GM19240 (cell line): ENCODE data around the gene ARMC8.

Experiments used
- DNase-seq: peaks from one replicate; pipeline ENCODE4 v3.0.0; 2011; ENCODE audit warnings: low spot score; ENCODE audit not compliant: insufficient read length

ARMC8 gene

GRCh38 chr3:138307899-138308298 lies 120.8 kb downstream of the ARMC8 start:
- DNase-seq, result no peak

GRCh38 chr3:138308783-138309182 lies 121.7 kb downstream of the ARMC8 start:
- DNase-seq, result no peak

DNA sequence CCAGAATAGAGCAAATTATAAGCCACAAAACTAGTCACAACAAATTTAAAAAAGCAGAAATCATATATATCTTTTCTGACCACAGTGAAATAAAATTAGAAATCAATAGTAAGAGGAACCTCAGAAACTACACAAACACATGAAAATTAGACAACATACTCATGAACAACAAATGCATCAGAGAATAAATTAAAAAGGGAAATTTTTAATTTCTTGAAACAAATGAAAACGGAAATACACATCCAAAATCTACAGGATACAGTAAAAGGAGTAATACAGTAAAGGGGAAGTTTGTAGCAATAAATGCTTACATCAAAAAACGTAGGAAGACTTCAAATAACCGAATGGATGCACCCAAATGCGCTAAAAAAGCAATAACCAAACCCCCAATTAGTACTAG lies 123.4 kb downstream of the ARMC8 start:
- DNase-seq, result no peak

DNA sequence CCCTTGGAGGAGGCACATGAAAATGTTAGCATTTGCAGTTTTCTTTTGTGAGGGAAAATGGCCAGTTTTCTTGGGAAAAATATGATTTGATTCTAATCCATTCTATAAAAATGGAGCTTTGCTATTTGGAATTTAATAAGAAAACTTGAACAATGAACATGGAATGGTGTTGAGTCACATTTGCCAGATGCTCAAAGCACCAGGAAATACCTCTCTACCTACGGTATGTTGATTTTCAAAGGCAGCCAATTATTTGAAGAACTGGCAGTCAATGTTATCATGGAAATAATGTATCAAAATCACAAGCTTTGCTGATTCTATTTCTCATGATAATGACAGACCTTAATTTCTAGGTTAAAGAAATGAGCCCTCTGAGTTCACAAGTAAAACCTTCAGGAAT lies 127.7 kb downstream of the ARMC8 start:
- no peak for DNase-seq

DNA sequence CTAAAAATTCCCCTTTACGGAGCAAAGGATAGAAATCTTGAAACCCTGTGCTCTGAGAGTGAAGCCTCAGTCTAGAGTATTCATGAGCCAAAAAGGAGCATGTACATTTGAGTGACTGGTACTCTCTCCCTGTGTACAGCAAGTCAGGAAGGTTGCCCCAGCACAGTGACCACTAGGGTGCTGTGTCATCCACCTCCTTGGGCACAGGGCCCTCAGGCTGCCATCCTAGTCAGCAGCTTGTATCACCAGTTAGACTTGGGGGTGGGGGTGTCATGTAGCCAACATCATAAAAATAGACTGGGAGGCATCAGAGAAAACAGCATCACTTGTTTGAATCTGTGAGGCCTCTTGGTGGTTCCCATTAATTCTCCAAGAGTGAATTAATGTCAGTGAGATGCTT lies 130.6 kb downstream of the ARMC8 start:
- DNase-seq, result no peak

DNA sequence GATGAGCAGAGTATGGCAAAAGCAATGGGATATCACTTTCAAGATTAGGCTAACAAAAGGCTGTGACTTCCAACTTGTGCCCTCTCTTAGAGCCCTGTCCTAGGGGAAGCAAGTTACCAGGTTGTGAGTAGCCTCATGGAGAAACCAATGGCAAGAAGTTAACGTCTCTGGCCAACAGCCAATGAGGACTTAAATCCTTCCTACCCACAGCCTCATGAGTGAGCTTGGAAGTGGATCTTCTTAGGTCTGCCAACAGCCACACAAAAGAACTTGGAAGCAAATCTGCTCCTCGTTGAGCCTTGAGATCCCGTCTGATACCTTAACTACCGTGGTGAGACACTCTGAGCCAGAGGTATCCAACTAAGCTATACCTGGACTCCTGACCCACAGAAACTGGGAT lies 136.9 kb downstream of the ARMC8 start:
- no peak for DNase-seq

- no peak for DNase-seq
Measured at GRCh38 chr3:138325990-138326389, 138.9 kb downstream of the ARMC8 start.

- no peak for DNase-seq
Measured at GRCh38 chr3:138326866-138327595, 139.9 kb downstream of the ARMC8 start.

DNA sequence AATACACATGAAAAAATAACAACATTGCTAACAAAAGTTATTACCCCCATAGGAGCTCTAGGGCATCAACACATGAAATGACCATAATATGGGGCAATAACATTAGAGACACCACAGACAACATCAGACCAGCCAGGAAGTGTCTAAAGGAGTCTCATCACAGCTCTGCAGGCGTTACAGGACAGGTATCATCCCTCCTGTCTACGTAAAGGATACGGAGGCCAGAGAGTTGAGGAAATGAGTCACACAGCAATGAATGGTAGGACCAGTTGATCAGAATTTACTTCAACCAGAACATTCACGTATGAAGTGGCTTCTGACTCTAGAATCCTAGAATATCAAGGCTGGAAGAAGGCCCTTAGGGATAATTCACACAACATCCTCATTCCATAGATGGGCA lies 140.7 kb downstream of the ARMC8 start:
- DNase-seq, result no peak

DNA sequence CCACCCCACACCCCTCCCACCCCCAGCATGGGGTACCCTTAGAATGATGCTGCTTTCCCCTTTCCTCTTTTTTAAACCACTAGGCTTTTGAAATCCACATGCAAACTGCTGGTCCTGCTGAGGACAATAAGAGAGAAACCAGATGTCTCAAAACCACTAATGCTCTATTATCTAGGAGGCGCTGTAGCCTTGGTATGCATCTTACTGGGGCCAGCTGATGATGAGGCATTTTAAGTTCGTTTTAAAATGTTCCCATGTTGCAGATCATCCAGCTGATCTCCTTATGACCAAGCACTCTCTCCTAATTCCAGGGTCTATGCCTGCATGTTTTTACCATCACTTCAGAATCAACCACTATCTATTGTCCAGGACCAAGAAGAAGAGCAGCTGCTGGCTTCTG lies 141.2 kb downstream of the ARMC8 start:
- no peak for DNase-seq

GRCh38 chr3:138329127-138329983 lies 142.3 kb downstream of the ARMC8 start, which contains the start of gene NME9:
TSS of gene NME9 (minus strand) at chr3:138329851. CDS start at chr3:138329335, 516 bp downstream.
- DNase-seq, result peak; percentile 44

DNA sequence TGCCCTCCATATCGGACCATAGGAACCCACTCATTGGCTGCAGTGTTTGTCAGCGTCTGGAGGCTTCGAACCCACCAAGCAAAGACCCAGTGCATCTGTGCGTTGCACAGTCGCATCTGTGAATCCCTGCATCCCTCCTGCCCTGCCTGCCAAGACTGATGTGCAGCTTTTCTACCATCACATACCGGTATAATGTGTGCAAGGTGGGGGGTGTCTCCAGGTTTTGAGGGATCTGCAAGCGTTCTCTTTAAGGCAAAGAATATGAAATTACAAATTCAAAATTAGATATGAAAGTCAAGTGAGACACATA lies 142.8 kb downstream of the ARMC8 start:
- DNase-seq, result no peak

DNA sequence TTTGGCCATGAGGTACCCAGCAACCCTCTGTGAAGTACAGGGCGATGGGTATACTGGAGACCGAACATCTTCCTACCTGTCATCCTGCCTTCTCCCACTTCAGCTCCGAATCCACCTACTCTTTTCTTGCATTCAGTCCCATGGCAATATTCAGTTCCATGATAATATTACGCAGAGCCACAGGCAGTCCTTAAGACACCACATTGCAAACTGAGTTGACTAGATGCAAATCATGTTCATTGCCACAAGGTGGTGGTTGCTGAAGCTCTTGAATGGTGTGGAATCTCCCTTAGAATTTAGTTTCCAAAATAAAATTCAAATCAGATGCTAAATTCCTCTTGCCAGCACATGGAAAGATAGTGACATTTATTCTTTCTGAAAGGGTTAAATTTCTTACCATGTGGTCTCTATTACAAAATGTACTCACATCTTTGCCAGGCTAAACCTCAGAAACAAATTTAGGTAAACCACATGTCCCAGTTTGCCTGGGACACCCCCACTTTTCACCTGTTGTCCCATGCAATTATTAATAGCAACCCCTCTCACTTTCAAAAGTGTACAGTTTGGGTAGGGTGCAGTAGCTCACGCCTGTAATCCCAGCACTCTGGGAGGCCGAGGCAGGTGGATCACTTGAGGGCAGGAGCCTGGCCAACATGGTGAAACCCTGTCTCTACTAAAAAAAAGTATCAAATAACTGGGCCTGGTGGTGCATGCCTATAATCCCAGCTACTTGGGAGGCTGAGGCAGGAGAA lies 144.2 kb downstream of the ARMC8 start:
- DNase-seq, result no peak

DNA sequence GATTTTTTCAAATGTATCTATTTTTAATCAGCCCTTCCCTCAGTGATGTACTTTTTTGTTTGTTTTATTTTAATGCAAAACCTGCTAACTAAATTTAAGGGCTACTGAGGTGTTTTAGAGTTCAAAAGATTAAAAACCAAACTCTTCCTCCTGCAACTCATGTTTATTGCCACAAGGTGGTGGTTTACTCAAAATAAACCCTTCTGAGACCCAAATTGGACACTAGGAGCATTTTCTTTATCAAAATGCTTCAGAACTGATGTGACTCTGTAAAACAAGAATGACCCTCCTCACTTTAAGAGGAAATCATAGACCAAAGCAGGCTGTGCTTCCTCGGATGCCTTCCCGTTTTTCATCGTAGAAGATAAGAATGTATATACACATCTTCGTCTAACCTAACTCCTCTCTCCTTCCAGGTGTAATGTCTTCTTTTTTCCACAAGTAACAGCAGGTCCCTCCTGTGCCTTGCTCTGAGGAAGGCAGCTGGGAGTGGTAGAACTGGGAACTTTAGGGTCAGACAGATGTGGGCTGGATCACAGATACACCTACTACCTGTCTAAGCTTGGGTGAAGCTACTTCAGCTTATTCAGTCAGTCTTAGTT lies 145.5 kb downstream of the ARMC8 start:
- DNase-seq, result no peak

DNA sequence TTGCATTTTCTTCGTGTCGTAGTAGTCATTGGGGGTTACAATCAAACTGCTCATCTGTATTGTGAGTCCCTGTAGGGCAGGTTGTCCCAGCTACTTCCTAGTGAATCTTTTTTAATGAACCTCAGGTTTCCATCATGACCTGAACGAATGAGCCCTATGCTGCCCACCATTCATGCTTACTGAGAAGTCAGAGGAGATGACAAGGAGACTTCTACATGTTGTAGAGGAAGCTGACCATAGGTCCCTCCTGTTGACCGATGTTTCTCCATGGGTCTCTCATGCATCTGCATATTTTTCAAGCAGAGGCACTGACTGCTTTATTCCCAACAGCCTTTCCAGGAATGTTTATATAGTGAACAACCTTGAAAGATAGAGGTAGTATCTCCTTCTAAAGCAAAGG lies 147.5 kb downstream of the ARMC8 start:
- DNase-seq, result no peak

DNA sequence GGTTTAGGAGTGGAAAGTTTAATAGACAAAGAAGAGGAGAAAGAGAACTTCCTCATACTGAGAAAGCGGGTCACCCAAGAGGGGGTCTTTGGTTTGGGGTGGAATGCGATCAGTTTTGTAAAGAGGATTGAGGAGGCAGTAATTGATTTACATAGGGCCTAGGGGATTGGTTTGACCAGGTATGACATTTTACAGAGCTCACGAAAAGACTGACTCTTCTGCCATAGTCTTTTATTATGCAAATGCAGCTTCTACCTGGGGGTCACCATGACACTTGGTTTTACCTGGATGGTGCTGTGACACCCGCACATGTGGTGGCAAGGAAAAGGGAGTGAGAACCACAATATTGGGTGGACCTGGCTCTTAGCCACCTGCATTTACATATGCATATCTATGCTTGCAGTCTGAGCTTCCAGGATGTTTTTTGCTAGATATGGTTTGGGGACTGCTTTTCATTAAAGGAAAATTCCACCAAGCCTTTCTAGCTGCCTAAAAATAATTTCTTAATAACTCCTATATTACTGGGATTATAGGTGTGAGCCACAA lies 149.4 kb downstream of the ARMC8 start:
- DNase-seq, result no peak

GRCh38 chr3:138338244-138338643 lies 151.1 kb downstream of the ARMC8 start:
- DNase-seq, result no peak

GRCh38 chr3:138338811-138339210 lies 151.7 kb downstream of the ARMC8 start:
- DNase-seq, result no peak

- DNase-seq, result no peak
Measured at GRCh38 chr3:138340511-138340910, 153.4 kb downstream of the ARMC8 start.

GRCh38 chr3:138344754-138345153 lies 157.7 kb downstream of the ARMC8 start:
- DNase-seq, result no peak
